Kidney epithelial cell (primary cell): ENCODE measurements around the gene IGF2R. TPM values are rescaled to one million over a fixed set of nuclear protein-coding genes. Genes with fewer than 3 reads are reported as not detected.

Source experiments
- DNase-seq: peaks from one replicate; pipeline ENCODE4 v3.0.0-alpha.2; 2010; ENCODE audit warnings: low read depth
- H3K27me3 ChIP-seq: 2 replicates; pipeline ENCODE4 v1.6.0; 2011; ENCODE audit warnings: low read length; ENCODE audit not compliant: control insufficient read depth, insufficient read depth
- H3K36me3 ChIP-seq: 2 replicates; pipeline ENCODE4 v1.5.1; 2011; ENCODE audit warnings: low read length; ENCODE audit not compliant: control insufficient read depth, insufficient read depth
- H3K4me3 ChIP-seq: 2 replicates; pipeline ENCODE4 v1.5.1; 2011; ENCODE audit warnings: low read depth, mild to moderate bottlenecking, control low read depth, low read length
- CTCF ChIP-seq: IDR thresholded peaks from 2 replicates; pipeline ENCODE4 v1.5.1; 2011; ENCODE audit warnings: mild to moderate bottlenecking, moderate library complexity, low read length, control low read depth, inconsistent platforms; ENCODE audit not compliant: insufficient read depth, poor library complexity, severe bottlenecking
- total RNA-seq: library from RNA; depleted of rRNA; stranded (reverse); fragments of >200 nt; gene quantifications from 2 replicates; pipeline ENCODE4 v1.2.3, GENCODE V29; 2015

IGF2R gene
- total RNA-seq, 1 donor from 2014 or later: 251 TPM

- H3K27me3 ChIP-seq: no peaks in the 10 kb centered on the region
- no peak overlapping the region for H3K4me3 ChIP-seq
- peaks cover 7% of the 10 kb centered on the region for H3K36me3 ChIP-seq
- no peak for DNase-seq
- TF ChIP-seq CTCF: no peak
These were observed 74.9 kb downstream of the IGF2R start for GRCh38 chr6:160043784-160044183.

GRCh38 chr6:160044687-160045086, 75.8 kb downstream of the IGF2R start:
- H3K27me3 ChIP-seq: no peaks in the 10 kb centered on the region
- no peak overlapping the region for H3K4me3 ChIP-seq
- DNase-seq: no peak
- H3K36me3 ChIP-seq: peaks cover 7% of the 10 kb centered on the region
- TF ChIP-seq CTCF: no peak

DNA sequence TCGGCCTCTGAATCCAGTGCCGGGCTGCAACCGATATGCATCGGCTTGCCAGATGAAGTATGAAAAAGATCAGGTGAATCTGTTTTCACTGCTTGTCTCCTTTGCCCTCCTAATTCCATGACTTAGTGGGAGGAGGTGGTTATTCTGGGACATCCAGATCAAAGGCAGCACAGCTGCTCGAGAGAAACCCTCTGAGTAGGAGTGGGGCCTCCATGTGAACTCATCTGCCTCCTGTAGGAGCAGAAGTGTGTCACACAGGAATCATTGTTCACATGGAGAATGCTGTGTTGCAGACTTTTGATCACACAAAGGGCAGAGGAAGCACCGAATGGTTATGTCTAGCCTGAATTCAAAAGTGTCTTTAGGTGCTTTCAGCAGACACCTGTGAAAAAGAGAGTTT, 79.6 kb downstream of the IGF2R start:
- Histone ChIP-seq H3K4me3 (no peak overlapping the region), H3K27me3 (no peaks in the 10 kb centered on the region), H3K36me3 (peaks cover 8% of the 10 kb centered on the region)
- no peak for TF ChIP-seq CTCF
- DNase-seq: no peak

DNA sequence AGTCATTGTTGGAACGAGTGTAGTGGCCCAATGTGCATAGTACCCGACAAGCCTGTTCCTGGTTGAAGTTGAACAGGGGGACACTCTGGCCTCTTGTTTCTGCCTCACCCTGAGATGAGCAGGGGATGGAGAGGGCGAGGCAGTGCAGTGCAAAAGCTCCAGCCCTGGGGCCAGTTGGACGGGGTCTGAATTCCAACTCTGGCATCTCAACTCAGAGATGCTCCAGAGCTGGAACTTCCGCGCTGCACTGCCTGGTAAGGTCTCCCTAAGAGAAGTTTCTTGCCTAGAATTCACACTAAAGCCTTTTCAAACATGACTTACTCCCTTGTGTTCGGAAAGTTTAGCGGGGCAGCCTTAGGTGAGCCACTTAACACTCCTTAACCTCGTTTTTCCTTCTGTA, 80.5 kb downstream of the IGF2R start:
- Histone ChIP-seq H3K4me3 (no peak overlapping the region), H3K36me3 (peaks cover 5% of the 10 kb centered on the region), H3K27me3 (no peaks in the 10 kb centered on the region)
- DNase-seq: no peak
- no peak for TF ChIP-seq CTCF

- no peak overlapping the region for H3K4me3 ChIP-seq
- DNase-seq: no peak
- peaks cover 4% of the 10 kb centered on the region for H3K36me3 ChIP-seq
- TF ChIP-seq CTCF: no peak
- no peaks in the 10 kb centered on the region for H3K27me3 ChIP-seq
These were observed 81.1 kb downstream of the IGF2R start for GRCh38 chr6:160050022-160050421.

DNA sequence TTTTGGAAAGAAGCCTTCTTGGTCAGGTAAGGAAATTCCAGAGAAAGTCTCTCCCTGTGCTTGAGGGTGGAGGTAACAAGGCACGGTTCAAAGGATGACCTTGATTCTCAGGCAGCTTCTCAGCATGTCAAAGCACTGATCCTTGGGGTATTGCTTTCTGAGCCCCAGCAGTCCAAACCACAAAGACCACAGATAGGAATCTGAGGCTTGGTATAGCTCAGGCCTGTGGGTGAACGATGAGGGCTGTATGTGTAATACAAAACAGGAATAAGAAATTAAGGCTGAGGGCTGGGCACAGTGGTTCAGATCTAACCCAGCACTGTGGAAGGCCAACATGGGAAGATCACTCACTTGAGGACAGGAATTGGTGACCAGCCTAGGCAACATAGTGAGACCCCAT, 82.5 kb downstream of the IGF2R start:
- DNase-seq: no peak
- Histone ChIP-seq H3K36me3 (peaks cover 4% of the 10 kb centered on the region), H3K4me3 (no peak overlapping the region), H3K27me3 (no peaks in the 10 kb centered on the region)
- TF ChIP-seq CTCF: no peak
